NCI-H187 (cell line): ENCODE data around the gene GBP3.
"Not testable (repeated sequence)": the region's sequence is repeated elsewhere in the genome, so short reads cannot be mapped to it uniquely, and the experiment has no call there.

Source experiments
- DNase-seq, 2 experiments: peaks; one replicate each; lab custom pipeline; 2025; lab: John Stamatoyannopoulos, UW

Gene GBP3

GRCh38 chr1:89022167-89022959, at the start of gene GBP3:
Gene GBP3, minus strand, starts transcription at chr1:89022866. Its CDS starts 2,145 bp downstream, at chr1:89020721.
- no peak for DNase-seq

- no peak for DNase-seq
Observed at GRCh38 chr1:89070509-89070908, 47.8 kb upstream of the GBP3 start.

DNA sequence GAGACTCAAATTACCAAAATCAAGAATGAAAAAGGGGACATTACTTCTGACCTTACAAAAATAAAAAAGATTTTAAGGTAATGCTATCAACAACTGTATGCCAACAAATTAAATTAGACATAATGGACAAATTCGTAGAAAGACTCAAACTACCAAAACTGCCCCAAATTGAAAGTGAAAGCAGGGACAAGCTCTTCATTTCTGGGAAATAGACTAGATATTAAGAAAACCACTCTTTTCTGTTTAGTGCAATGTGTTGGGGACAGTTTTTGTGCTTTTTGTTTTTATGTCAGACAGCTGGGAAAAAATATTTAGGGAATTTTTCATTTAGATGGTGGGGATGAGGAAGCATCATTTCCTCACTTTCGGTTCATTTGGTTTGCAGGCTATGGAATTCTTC, 47.3 kb upstream of the GBP3 start:
- no peak for DNase-seq

DNA sequence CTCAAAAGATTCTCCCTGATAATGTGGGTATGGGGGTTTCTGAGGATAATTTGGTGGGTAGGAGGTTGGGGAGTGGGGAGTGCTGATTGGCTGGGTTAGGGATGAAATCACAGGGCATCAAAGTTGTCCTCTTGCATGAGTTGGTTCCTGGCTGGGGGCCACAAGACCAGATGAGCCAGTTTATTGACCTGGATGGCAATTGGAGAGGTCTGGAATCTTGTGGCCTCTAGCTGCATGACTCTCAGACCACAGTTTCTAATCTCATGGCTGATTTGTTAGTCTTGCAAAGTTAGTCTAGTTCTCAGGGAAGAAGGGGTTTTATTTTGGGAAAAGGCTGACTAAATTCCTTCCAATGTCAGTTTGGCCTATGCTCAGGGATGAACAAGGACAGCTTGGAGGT, 45.6 kb upstream of the GBP3 start:
- no peak for DNase-seq

- DNase-seq = no peak
Observed at GRCh38 chr1:89065079-89065868, 42.6 kb upstream of the GBP3 start, which contains the start of gene GBP1. Gene GBP1, minus strand, starts transcription at chr1:89065208. Its CDS starts 1,974 bp downstream, at chr1:89063234.

DNA sequence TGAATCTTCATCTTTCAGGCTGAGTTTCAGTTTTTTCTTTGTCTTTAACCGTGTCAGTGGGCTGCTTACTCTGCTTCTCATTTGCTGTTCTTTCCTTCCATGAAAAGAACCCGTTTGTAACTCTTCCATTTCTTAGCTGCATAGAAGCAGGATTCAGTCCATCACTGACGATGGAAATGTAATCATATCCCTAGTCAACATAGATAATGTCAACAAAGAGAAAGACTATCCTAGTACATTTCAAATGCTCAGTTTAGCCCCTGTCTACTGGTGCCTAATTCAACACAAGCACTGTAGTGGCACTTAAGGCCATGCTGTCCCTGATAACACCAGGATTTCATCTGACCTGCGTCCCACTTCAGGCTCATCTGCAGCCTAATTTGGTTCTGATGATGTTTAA, 42.0 kb upstream of the GBP3 start:
- DNase-seq = no peak

GRCh38 chr1:89063094-89063493, 40.4 kb upstream of the GBP3 start:
- DNase-seq = no peak

GRCh38 chr1:89060091-89060490, 37.4 kb upstream of the GBP3 start:
- DNase-seq = no peak

DNA sequence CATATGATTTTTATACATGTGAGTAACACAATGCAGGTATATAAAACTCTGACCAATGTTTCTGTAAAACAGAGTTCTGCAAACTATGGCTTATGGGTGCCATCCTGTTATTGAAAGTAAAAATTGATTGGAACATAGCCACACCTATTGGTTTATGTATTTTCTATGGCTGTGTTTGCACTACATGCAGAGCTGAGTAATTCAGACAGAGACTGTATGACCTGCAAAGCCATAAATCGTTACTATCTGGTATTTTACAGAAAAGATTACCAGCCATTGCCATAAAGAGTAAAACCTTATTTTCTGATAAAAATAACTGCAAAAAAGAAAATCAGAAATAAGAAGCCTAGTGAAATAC, 29.3 kb upstream of the GBP3 start:
- no peak for DNase-seq

- no peak for DNase-seq
Observed at GRCh38 chr1:89051300-89051954, 28.8 kb upstream of the GBP3 start.

- DNase-seq = no peak
Observed at GRCh38 chr1:89050649-89051033, 28.0 kb upstream of the GBP3 start.

- DNase-seq = not testable (repeated sequence)
Observed at GRCh38 chr1:89049901-89050648, 27.4 kb upstream of the GBP3 start.

- not testable (repeated sequence) for DNase-seq
Observed at GRCh38 chr1:89049187-89049586, 26.5 kb upstream of the GBP3 start.

DNA sequence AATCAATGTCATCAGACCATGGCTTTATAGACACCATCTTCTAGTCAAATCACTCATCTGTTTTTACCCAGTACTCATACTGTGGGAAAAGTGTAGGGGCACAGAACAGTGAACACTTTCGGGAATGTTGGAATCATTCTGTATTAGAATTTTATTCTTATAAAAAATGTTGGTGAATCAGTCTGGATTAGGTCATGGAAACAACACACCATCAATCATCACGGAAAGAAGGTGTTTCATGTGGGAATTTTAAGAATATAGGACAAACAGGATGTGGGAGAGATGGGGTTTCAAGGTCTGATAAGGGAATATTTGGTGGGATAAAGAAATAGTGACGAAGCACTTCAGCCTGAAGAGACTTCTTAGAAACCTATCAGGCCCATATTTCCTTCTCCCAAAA, 25.1 kb upstream of the GBP3 start:
- no peak for DNase-seq

DNA sequence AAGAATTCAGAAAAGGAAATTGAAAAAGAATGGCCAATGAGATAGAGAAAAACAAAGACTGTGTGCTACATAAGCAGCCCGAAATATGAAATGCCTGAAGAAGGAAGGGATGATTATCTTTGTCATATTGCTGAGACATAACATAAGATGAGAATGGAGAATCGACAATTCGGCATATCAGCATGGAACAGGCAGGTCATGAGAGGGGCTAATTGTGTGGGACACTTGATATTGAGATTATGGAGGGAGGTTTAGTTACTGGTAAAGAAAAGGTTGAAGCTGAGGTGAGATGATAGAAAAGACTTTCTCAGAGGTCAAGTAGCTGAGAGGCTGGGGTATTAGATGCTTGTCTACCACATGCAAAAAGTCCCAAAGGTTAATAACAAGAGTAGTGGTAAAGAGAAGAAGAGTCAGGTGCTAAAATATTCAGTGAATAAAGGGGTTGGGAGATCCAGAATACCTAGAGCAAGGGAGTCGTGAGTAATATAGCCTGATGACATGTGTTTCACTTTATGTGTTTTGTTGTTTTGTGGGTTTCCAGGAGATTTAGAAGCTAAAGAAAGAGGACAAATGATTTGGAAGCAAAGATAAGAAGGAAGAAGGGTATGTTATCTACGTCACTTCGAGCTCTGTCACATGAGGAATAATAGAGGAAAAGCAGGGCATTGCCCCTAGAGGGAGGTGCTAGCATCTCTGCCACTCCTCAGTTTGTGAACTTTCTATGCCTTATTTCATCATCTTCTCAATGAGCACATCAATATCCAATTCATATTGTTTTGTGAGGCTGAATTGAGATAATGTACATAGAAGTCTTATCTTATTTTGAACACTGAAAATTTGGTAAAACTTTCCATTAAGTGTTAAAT, 23.9 kb upstream of the GBP3 start:
- DNase-seq = not testable (repeated sequence)

GRCh38 chr1:89044970-89045721, 22.5 kb upstream of the GBP3 start:
- no peak for DNase-seq

- DNase-seq = no peak
Observed at GRCh38 chr1:89043940-89044339, 21.3 kb upstream of the GBP3 start.

GRCh38 chr1:89042491-89042890, 19.8 kb upstream of the GBP3 start:
- DNase-seq = no peak

GRCh38 chr1:89041721-89042120, 19.1 kb upstream of the GBP3 start:
- DNase-seq = no peak

GRCh38 chr1:89041119-89041641, 18.5 kb upstream of the GBP3 start:
- no peak for DNase-seq
